GM21526 (cell line): ENCODE results near the gene SYT5.
"Not testable (repeated sequence)": the region's sequence is repeated elsewhere in the genome, so short reads cannot be mapped to it uniquely, and the experiment has no call there.

Experiments used
- ATAC-seq: cut with Tn5 transposase; IDR thresholded peaks from one replicate; pipeline ENCODE4 v1.9.1; 2021; ENCODE audit warnings: moderate library complexity; ENCODE audit not compliant: unreplicated experiment, low FRiP score

SYT5 gene

DNA sequence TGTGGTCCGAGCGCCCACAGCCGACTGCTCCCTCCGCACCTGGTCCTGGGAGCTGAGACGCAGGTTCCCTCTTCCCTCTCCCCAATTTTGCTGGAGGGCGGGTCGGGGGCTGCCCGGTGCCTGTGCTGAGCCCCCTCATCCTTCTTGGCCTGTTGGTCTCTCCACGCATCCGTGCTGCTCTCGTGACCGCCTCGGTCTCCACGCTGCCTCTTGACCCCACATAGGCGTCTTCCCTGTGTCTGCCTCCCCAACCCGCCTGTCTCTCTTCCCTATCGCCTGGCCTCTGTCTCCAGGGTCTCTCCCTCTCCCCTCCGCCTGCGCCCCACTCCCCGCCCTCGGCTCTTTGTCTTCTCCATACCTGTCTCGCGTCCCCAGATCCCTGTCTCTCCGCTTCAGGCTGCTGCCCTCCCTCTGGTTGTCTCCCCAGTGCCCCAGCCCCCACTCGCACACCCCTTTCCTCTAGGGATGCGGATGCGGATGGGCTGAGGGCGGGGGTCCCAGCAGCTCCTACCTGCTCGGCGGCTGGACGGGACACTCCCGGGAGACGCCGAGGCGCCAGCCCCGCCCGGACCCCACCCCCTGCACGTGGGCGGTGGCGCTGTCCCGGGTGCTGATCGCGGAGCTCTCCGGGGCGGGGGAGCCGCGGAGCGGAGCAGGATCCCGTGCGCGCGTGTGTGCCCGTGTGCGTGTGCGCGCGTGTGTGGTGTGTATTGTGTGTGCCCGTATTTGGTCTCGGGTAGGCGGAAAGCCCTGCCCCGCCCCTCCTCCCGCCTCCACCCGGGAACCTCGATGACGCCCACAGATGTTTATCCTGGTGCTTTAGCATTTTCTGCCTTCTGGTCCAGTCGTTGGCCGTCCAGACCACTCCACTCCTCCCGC lies at the start of gene SYT5:
Gene SYT5 (minus strand): TSS at position 684 of the 879 bp plus-strand sequence. CDS start 1,248 bp downstream, outside the sequence.
- ATAC-seq: no peak

GRCh38 chr19:55229789-55230182 lies 49.7 kb upstream of the SYT5 start:
- ATAC-seq: no peak

DNA sequence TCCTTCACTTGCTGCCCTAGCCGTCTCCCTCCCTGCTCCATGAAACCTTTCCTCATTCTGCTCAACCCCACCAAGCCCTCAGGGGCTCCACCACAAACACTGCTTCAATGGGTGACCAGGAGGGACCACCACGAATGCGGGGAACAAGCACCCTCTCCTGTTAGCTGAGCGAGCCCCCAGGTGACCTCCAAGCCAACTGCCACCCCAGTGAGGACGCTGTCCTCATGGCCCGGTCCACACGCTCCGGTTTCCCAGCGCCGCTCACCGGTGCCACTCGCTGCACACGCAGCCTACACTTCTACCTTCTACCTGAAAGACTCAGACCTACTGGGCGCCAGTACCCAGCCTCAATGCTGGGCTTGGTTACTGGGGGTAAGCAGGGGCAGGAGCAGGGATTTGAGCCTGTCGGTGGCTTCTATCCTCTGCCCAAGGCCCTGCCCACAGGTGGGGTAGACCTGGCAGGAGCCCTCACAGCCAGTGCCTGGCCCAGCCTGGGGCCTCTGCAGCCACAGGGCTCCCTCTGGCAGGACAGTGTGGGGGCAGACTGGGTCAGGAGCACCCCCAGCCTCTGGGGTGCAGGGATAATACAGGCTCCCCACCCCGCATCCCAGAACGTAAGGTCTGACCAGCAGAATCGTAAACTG lies 49.2 kb upstream of the SYT5 start:
- no peak for ATAC-seq

DNA sequence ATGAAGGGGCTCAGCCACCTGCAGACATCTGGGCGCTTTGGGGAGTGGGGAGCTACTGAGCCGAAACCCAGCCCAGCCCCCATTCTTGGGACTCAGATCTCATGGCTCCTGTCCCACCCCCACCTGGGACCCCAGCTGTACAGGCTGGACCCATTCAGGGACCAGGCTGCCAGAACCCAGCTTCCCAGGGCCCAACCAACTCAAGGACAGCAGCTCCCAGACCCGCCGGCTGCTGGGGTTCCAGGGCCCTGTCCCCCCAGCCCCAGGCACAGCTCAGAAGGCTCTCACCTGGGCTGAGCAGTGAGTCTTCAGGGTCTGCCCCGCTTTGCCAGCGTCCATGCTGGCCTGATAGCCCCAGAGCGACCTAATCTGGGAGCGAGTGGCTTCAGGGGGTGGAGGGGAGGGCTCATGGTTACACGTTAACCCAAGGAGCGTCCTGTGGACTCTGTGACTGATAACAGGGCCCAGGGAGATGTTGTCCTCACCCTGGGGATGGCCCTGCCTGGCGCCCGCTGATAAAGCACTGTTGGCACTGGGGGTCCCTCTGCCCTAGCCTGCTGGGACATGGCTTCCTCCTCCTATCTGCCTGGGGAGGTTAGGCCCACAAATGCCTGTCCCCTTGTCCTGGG lies 48.4 kb upstream of the SYT5 start, which contains the start of gene TMEM86B:
Gene TMEM86B (minus strand): TSS at position 361 of the 629 bp plus-strand sequence. CDS start 22 bp downstream, at position 339.
- no peak for ATAC-seq

DNA sequence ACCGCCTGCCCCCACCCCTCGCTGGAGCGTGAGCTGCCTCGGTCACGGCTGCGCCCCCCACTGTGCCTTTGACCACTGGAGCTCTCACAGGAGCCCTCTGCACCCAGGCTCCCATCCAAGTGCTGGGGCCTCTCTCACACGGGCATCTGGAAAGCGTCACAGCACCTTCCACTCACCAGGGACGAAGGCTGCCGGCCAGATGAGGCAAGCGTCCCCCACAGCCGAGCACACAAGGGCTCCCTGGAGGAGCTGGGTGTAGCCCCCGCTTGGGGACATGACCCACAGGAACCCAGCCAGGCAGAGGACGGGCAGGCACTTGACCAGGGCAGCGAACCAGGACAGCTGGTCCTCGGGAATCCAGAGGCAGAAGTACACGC lies 47.9 kb upstream of the SYT5 start:
- no peak for ATAC-seq

- no peak for ATAC-seq
Observed at GRCh38 chr19:55227241-55228014, 47.3 kb upstream of the SYT5 start.

DNA sequence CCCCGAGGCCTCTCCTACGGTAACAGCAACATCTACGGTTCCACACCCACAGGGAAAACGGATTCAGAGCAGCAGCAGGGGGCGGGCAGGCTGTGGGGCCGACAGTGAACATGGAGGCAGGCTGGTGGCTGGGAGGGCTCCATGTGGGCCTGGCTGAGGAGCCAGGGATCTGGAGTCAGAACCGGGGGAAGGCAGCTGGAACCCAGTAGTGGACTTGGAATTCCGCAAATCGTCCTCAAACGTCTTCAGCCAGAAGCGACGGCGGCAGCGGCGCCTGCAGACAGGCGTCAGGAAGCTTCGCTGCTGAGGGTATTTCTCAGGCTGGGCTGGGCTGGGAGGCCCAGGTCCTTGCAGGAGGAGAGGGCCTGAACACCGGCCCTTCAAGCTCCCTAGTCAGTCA lies 46.7 kb upstream of the SYT5 start:
- ATAC-seq: no peak

DNA sequence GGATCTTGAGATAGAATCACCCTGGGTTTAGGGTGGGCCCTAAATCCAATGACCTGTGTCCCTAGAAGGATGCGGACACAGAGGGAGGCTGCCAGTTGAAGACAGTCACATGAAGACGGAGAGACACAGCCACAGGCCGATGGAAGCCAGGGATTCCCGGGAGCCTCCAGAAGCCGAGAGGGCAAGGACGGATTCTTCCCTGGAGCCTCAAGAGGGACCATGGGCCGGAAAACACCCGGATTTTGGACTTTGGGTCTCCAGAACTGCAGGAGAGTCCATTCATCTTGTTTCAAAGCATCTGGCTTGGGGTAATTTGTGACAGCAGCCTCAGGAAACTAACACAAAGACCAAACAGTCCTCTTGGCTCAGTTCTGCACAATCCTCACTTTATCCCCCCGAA lies 46.2 kb upstream of the SYT5 start:
- ATAC-seq: no peak

DNA sequence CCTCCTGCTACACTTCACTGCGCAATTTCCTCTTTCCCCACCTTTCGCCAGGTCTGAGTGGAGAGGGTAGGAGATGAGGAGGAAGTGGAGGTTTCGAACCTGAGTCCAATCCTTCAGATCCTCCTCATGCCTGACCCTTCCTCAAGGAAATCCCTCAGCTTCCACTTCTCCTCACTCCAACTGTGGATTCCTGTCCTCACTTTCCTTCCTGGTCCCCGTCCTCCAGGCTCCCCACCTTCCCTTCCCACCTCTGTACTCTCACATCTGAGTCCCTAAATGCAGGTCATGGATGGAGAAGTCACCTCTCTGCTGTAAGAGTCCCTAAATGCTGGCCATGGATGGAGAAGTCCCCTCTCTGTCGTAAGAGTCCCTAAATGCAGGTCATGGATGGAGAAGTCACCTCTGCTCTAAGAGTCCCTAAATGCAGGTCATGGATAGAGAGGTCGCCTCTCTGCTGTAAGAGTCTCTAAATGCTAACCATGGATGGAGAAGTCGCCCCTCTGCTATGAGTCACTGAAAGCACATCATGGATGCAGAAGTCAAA lies 45.4 kb upstream of the SYT5 start:
- no peak for ATAC-seq

DNA sequence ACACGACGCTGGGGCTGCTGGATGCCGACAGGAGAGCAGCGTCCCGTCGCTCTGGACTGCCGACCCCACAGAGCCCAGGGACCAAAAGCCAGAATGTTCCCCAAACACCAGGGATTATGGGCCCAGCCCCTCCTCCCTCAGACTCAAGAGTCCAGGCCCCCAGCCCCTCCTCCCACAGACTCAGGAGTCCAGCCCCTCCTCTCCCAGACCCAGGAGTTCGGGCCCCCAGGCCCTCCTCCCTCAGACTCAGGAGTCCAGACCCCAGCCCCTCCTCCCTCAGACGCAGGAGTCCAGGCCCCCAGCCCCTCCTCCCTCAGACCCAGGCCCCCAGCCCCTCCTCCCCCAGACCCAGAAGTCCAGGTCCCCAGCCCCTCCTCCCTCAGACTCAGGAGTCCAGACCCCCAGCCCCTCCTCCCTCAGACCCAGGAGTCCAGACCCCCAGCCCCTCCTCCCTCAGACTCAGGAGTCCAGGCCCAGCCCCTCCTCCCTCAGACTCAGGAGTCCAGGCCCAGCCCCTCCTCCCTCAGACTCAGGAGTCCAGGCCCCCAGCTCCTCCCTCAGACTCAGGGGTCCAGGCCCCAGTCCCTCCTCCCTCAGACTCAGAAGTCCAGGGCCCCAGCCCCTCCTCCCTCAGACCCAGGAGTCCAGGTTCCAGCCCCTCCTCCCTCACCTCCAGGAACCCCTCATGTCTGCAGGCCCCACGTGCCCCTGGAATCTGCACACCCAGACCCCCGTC lies 44.8 kb upstream of the SYT5 start:
- not testable (repeated sequence) for ATAC-seq

DNA sequence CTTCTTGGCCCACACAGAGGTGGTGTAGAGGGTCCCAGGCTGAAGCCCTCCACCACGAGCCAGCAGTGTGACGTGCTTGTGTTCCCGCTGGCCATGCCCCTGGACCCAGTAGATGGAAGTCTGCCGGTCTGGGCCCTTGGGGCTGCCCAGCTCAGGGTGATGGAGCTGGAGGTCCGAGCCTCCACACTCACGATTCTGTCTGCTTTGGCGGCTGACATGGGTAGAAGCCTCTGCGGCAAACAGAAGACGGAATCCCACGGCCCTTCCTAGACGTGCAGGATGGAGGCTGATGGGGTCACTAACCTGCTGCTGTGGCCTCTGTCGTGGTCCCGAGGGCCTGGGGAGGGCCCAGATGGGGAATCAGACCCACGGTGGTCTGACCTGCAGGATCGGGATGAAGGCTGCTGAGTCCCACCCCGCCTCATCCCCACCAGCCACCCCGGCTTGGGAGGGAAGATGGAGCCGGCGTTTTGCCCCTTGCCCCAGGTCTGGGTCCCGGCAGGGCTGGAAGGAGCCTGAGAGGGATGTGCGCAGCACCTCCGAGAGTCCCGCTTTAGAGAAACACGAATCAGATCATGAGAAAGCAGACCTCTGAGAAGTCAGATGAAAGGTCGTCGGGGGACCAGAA lies 44.1 kb upstream of the SYT5 start:
- no peak for ATAC-seq

- ATAC-seq: no peak
Observed at GRCh38 chr19:55223291-55224037, 43.4 kb upstream of the SYT5 start.

DNA sequence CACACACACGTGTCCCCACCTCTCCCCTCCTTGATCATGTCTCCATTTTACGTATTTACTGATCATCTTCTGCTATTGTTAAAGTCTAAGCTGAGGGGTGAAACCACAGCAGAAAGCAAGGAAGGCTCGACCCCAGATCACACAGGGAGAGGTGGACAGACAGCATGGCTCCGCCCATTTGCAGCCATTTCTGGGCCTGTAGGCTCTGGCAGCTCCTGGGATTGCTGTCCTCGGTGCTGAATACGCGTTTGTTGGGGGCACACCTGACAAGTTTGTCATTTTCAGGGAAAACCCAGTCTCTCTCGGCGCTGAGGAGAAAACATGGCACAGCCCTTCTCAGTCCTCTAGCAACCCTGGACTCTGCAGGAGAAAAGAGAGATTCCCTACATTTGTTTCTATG lies 40.4 kb upstream of the SYT5 start:
- ATAC-seq: no peak

DNA sequence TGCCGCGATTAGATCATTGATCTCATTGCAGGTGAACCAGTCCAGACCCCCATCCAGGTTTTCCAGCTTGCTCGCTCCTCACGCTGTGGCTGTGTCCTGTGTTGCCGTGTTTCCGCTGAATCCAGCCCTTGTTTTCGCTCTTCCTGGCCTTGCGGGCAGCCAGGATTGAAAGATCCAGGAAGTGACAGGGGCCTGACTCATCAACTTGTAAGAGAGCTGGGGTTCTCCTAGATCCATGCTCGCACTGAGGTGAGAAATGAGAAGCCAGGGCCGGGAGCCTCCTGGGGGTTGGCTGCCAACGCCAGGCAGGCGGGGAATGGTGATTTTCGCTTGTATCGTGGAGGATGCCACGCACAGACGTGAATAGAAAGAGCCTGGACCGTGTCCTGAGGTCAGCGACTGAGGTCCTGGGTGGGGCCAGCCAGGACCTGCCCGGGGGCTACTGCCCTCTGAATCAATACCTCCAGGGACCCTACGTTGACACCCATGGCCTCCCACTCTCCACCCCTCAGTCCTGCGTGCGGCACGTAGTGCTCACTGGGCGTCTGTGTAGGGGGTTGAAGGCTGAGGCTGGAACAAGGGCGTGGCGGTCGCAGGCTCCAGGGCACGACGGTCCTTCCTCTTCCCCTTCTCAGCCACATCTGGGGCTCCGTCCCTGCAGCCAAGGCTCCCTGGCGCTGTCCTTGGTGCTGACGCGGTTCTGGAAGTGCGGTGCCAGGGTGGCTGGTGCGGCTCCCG lies 36.5 kb upstream of the SYT5 start:
- no peak for ATAC-seq

DNA sequence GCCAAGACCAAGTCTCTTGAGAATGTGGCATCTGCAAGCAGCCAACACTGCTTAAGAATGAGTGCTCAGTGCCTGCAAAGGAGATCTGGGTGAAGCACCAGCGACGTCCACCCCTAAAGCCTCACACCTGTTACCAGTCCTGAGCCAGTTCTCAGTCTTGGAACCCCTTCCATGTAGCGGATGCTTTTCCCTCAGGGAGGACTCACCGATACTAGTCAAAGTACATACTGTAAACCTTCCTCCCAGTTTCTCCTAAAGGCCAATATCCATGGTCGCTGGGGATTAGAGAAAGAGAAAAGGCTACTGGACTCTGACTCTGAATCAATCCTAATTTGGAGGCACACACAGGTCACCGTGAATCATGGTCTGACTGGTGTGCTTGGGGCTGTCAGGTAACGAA lies 33.5 kb upstream of the SYT5 start:
- no peak for ATAC-seq

DNA sequence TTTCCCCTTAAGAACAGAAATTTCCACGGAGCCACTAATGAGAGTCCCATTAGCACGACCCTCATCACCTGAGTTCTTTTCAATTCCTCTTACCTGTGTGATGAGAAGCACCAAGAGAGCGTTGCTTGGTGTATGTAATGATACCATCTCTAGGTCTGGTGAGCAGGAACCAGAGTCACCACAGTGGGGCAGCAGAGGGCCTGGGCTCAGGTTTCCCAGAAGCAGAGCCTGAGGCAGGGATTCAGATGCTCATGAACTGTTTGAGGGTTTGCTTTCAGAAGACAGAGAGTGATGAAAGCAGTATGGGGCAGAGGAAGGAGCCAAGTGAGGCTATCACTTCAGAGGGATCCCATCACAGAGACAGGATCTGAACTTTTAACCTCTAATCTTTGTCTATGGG lies 32.4 kb upstream of the SYT5 start:
- no peak for ATAC-seq

DNA sequence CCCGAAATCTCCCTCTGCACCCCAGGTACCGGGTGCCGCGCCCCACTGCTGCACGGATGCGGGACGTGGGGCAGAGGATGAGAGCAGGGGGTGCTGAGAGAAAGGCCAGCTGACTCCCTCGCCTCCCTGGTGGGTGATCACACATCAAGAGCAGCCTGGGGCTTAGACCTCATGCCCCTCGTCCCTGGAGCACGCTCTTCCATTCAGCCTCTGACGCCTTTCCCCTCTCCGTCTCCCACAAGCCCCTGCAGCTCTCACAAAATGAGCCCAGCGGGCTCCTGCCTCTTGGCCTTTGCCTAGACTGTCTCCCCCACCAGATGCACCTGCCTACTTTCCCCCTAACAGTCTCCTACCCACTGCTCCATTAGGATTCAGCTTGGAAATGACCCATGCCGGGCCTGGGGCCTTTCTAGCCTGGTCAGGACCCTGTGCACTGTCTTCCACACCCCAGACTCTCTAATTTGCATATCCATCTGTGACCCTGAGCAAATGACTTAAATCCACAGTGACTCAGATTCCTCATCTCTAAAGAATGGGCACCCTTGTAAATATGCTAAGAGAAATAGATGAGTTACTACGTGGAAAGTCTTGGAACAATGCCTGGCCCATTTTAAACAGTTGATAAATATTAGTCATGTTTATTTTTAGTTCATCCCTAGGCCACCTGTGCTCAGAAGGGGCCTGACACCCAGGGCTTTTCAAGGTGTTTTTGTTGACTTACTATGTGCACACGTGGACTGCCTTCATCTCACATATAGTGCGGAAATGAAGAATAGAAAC lies 29.8 kb upstream of the SYT5 start:
- ATAC-seq: no peak
